HUES64 (cell line): ENCODE results near the gene FHIT.

ENCODE experiments used
- H3K27ac ChIP-seq: 2 replicates; pipeline ENCODE4 v1.7.0; 2013; ENCODE audit warnings: low read depth, low read length, inconsistent platforms
- H3K27me3 ChIP-seq: 2 replicates; pipeline ENCODE4 v1.6.1; 2013; ENCODE audit warnings: mild to moderate bottlenecking, low read length; ENCODE audit not compliant: insufficient read depth
- H3K36me3 ChIP-seq: 2 replicates; pipeline ENCODE4 v1.6.1; 2013; ENCODE audit warnings: mild to moderate bottlenecking, low read length; ENCODE audit not compliant: insufficient read depth
- H3K4me1 ChIP-seq: 2 replicates; pipeline ENCODE4 v1.6.1; 2013; ENCODE audit warnings: mild to moderate bottlenecking, low read length, moderate library complexity; ENCODE audit not compliant: insufficient read depth
- H3K4me3 ChIP-seq: 2 replicates; pipeline ENCODE4 v1.5.1; 2013; ENCODE audit warnings: mild to moderate bottlenecking, low read length, moderate library complexity
- H3K9ac ChIP-seq: 2 replicates; pipeline ENCODE4 v1.6.1; 2013; ENCODE audit warnings: mild to moderate bottlenecking, low read depth, low read length
- H3K9me3 ChIP-seq: 2 replicates; pipeline ENCODE4 v1.6.1; 2013; ENCODE audit warnings: low read depth, low read length; ENCODE audit not compliant: insufficient read depth
- WGBS: fragments of 150-250, 120-280 bp; methylation state at CpG from one replicate; pipeline ENCODE4 v1.1.7; 2013; ENCODE audit warnings: missing lambda C conversion rate; 5-methylcytosine and 5-hydroxymethylcytosine counted together

FHIT gene

DNA sequence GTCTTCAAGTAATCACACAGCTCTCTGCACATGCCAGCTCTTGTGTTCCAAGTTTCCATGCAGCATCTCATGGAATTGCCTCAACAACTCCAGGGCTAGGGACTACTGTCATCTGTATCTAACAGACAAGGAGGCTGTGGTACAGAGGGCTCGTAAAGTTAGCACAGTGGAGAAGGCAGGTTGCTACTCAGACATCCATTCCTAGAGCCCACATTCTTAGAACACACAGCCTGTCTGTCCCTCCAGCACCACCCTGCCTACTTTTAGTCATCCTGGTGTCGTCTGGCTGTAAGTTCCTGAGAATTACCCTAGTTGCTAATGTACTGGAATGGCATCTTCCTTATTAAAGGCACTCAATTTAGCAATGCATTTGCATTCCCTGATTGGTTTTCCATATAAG lies 862.5 kb downstream of the FHIT start:
- H3K9me3 ChIP-seq = no peaks in the 10 kb centered on the region
- WGBS = 93% methylated on average over 2 of the region's 2 CpGs
- no peaks in the 10 kb centered on the region for H3K4me1 ChIP-seq
- H3K4me3 ChIP-seq = no peak overlapping the region
- H3K27ac ChIP-seq = no peak overlapping the region
- H3K27me3 ChIP-seq = no peaks in the 10 kb centered on the region
- H3K9ac ChIP-seq = no peak overlapping the region
- H3K36me3 ChIP-seq = no peaks in the 10 kb centered on the region

DNA sequence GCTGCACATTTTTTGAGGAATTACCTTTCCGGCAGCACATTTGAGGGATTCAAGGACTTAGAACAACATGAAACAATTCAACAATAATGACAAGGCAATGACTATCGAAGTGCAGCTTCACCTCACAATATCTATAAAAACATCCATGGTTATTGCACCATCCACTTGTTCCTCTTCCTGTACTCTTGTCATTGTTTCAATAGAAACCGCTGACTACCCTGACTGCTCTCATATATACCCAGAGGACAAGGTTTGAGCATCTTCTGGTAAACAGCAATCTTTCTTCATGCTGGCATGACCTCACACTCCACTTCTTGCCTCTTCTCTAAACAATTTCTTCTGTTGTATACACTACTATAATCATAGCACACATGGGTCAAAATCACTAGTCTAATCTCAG lies 864.9 kb downstream of the FHIT start:
- Histone ChIP-seq H3K36me3 (no peaks in the 10 kb centered on the region), H3K4me3 (no peak overlapping the region), H3K9me3 (no peaks in the 10 kb centered on the region), H3K27ac (no peak overlapping the region), H3K9ac (no peak overlapping the region), H3K4me1 (no peaks in the 10 kb centered on the region), H3K27me3 (no peaks in the 10 kb centered on the region)
- WGBS = 83% methylated on average over 3 of the region's 3 CpGs

DNA sequence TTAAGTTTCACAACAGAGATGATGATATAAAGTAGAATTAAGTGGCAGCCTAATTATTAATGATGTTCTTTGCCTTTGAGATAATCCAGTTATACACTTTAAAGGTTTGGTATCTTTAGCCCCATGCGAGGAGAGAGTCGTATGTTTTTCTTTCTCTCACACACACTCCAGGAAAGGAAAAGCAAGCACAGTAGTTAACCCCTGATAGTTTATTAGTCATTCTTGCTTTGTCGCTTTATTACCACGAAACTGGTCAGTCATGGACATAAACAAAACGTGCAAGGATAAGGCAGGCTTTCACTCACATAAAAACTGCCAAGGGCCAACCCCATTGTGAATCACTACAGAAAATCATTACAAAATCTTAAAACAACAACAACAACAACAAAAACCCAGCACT lies 866.9 kb downstream of the FHIT start:
- no peaks in the 10 kb centered on the region for H3K9me3 ChIP-seq
- H3K4me1 ChIP-seq = no peaks in the 10 kb centered on the region
- no peak overlapping the region for H3K27ac ChIP-seq
- no peak overlapping the region for H3K4me3 ChIP-seq
- WGBS = 84% methylated on average over 5 of the region's 5 CpGs
- no peak overlapping the region for H3K9ac ChIP-seq
- no peaks in the 10 kb centered on the region for H3K27me3 ChIP-seq
- no peaks in the 10 kb centered on the region for H3K36me3 ChIP-seq

DNA sequence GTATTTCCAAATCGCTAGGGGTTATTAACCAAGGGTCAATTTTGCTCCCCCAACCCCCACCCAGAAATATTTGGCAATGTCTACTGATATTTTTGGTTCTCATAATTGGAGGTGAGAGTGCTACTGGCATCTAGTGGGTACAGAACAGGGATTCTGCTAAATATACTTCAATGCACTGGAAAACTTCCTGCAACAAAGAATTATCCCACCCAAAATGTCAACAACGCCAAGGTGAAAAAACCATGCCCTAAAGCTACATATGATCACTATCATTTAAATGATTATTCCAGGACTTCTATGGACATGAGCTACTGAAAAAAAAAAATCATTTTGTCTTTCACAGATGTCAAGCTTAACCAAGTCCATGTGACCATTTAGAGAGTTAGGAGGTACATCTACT lies 867.9 kb downstream of the FHIT start:
- H3K36me3 ChIP-seq = no peaks in the 10 kb centered on the region
- 100% methylated on average over 1 of the region's 2 CpGs for WGBS
- H3K9ac ChIP-seq = no peak overlapping the region

DNA sequence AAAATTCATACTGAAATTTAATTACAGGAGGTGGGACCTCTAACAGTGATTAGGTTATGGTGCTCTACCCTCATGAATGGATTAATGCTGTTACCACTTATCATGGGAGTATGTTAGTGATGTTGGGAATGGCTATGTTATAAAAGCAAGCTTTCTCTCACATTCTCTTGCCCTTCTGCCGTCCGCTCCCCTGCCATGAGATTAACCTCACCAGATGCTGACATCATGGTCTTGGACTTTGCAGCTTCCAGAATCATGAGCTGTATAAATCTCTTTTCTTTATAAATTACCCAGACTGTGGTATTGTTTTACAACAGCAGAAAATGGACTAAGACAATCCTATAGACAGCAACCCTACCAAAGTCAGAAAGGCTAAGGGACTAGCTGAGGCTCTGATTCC lies 884.8 kb downstream of the FHIT start:
- 98% methylated on average over 2 of the region's 2 CpGs for WGBS
- Histone ChIP-seq H3K27ac (no peak overlapping the region), H3K9me3 (no peaks in the 10 kb centered on the region; the same call in 1 of the 2 replicates), H3K36me3 (no peaks in the 10 kb centered on the region), H3K4me3 (no peak overlapping the region), H3K4me1 (no peaks in the 10 kb centered on the region), H3K27me3 (no peaks in the 10 kb centered on the region), H3K9ac (no peak overlapping the region)

More for the DNA sequence above, 867.9 kb downstream of the FHIT start:
- Histone ChIP-seq H3K4me1 (no peaks in the 10 kb centered on the region), H3K9me3 (no peaks in the 10 kb centered on the region), H3K27me3 (no peaks in the 10 kb centered on the region), H3K27ac (no peak overlapping the region), H3K4me3 (no peak overlapping the region)

DNA sequence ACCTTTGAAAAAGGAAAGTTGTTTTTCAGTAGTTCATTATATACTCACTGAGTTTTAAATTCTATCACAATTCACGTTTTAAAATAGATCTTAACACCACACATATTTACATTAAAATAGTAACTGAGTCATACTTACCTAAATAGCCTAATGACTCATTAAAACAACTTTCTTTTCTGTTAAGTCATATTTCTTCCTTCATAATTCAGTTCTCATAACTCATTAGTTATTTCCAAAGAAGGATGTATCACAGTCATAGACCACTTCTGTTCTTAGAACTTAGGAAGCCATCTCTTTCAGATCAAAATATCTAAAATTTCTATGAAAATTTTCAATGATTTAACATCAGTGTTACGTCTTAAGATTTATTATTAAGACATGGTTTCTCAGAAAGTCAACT lies 885.9 kb downstream of the FHIT start:
- Histone ChIP-seq H3K9me3 (no peaks in the 10 kb centered on the region; the same call in 1 of the 2 replicates), H3K4me1 (no peaks in the 10 kb centered on the region), H3K4me3 (no peak overlapping the region), H3K9ac (no peak overlapping the region), H3K27ac (no peak overlapping the region), H3K36me3 (no peaks in the 10 kb centered on the region), H3K27me3 (no peaks in the 10 kb centered on the region)
- no CpG with 5 or more reads among the region's 2 CpGs for WGBS

DNA sequence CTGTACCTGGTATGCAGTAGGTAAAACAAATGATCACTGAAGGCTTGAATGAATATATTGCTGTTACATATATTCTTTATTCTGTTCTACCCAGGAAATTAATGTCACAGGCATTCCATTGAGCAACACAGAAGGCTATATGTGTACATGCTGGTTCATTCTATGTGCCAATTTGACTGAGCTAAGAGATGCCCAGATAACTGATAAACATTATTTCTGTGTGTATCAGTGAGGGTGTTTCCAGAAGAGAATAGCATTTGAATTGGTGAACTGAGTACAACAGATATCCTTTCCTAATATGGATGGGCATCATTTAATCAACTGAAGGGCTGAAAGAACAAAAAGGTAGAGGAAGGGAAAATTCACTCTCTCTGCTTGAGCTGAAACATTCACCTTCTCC lies 886.8 kb downstream of the FHIT start:
- no peak overlapping the region for H3K4me3 ChIP-seq
- H3K9me3 ChIP-seq = no peaks in the 10 kb centered on the region; the same call in 1 of the 2 replicates
- H3K9ac ChIP-seq = no peak overlapping the region

DNA sequence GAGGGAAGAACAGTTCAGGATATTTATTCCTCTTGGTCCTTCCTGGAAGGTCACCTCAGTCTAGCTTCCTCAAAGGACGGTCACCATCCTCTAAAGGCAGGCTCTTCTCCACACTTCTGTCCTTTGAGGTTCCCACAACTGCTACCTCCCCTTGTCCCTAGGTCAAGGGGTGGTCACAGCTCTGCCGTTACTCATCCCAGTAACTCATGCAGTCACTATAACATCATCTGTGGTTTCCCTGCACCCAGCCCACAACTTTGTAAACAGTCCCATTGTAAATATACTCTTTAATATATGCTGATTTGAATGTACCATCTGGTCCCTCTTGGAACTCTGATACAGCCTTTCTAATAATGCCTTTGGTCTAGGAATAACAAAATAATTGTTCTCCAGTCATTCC lies 887.4 kb downstream of the FHIT start:
- Histone ChIP-seq H3K9ac (no peak overlapping the region), H3K9me3 (no peaks in the 10 kb centered on the region; the same call in 1 of the 2 replicates), H3K4me1 (no peaks in the 10 kb centered on the region), H3K4me3 (no peak overlapping the region), H3K27ac (no peak overlapping the region), H3K27me3 (no peaks in the 10 kb centered on the region), H3K36me3 (no peaks in the 10 kb centered on the region)
- WGBS = 97% methylated on average over 2 of the region's 2 CpGs

More for the DNA sequence above, 886.8 kb downstream of the FHIT start:
- no peak overlapping the region for H3K27ac ChIP-seq
- no peaks in the 10 kb centered on the region for H3K36me3 ChIP-seq
- H3K4me1 ChIP-seq = no peaks in the 10 kb centered on the region
- no peaks in the 10 kb centered on the region for H3K27me3 ChIP-seq

DNA sequence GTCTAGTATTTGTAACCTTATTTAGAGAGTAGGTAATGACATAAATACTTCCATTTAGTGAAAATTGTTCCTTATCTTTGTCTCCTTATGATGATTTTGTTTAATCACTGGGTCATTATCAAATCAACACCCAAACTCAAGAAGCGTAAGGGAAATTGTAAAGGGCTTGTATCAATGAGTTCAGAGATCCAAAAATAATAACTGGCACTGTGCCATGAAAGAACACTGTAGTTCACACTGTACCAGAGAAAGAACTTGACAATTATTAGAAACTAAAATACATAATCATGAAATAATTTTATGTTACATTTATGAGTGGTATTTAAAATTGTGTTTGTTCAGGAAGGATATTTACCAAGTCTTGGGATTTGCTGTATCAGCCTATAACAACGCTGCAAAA lies 895.4 kb downstream of the FHIT start:
- no peak overlapping the region for H3K9ac ChIP-seq
- H3K4me1 ChIP-seq = no peaks in the 10 kb centered on the region
- WGBS = 94% methylated on average over 1 of the region's 2 CpGs
- H3K36me3 ChIP-seq = no peaks in the 10 kb centered on the region
- no peak overlapping the region for H3K27ac ChIP-seq
- no peaks in the 10 kb centered on the region for H3K27me3 ChIP-seq
- no peaks in the 10 kb centered on the region for H3K9me3 ChIP-seq
- H3K4me3 ChIP-seq = no peak overlapping the region

DNA sequence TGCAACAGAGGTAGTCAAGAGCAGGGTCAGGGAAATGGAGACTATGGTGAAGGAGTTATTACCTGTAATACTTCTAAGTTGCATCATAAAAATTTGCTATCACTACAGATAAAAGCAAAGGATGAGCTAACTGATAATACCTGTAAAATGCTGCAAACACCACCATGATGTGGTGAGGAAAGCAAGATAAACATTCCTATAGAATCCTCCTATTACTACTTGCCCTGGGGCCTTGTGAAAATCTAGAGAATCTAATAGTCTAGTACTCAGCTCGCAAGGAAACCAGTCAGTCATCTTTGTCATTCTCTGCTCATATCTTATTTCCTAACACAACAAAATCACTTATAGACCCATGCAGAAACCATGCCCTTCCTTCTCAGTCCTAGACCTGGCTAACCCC lies 899.8 kb downstream of the FHIT start:
- Histone ChIP-seq H3K9ac (no peak overlapping the region), H3K36me3 (no peaks in the 10 kb centered on the region), H3K4me1 (no peaks in the 10 kb centered on the region), H3K27me3 (no peaks in the 10 kb centered on the region), H3K4me3 (no peak overlapping the region), H3K9me3 (no peaks in the 10 kb centered on the region), H3K27ac (no peak overlapping the region)
- WGBS = 97% methylated on average over 1 of the region's 1 CpG

DNA sequence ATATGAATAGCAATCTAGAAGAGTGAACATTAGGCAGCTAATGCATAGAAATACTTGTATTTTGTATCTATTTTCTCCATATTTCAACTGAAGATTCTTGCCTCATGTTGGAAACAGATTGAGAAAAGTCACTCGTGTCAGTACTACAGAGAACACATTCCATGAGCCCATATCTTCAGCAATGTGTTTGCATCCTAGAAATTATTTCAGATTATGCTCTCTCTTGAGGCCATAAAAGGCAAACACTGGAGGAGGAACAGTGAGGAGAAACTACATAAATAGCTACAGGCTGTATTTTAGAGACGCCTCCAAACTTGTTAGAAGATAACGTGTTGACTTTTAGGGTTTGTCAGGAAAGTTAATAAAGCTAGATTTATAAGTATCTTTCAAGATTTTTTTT lies 906.9 kb downstream of the FHIT start:
- Histone ChIP-seq H3K27ac (no peak overlapping the region), H3K27me3 (no peaks in the 10 kb centered on the region), H3K9ac (no peak overlapping the region), H3K4me3 (no peak overlapping the region), H3K36me3 (no peaks in the 10 kb centered on the region), H3K4me1 (no peaks in the 10 kb centered on the region), H3K9me3 (no peaks in the 10 kb centered on the region)
- WGBS = 94% methylated on average over 3 of the region's 3 CpGs

DNA sequence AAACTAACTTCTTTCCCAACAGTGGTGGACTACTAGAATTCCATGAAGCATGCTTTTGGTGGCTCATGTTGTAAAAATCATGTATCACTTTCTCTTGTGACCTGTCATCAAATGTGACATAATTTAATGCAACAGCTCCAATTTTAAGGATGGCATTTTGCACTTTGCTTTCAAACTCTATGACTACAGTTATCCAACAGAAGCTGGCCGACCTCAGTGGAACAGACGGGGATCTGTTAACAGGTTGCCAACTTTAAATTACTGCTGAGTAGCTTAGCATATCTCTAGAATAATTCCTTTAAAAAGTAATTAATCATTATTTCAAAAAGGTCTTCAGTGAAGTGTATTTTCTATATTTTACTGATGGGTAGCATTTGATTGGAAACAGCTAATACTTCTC lies 907.4 kb downstream of the FHIT start:
- 86% methylated on average over 1 of the region's 2 CpGs for WGBS
- Histone ChIP-seq H3K27ac (no peak overlapping the region), H3K36me3 (no peaks in the 10 kb centered on the region)

More for the DNA sequence above, 907.4 kb downstream of the FHIT start:
- Histone ChIP-seq H3K4me1 (no peaks in the 10 kb centered on the region), H3K27me3 (no peaks in the 10 kb centered on the region), H3K9ac (no peak overlapping the region), H3K9me3 (no peaks in the 10 kb centered on the region), H3K4me3 (no peak overlapping the region)
